ENCODE results near the gene PTTG1IP. TPM values are rescaled to one million over a fixed set of nuclear protein-coding genes. Genes with fewer than 3 reads are reported as not detected.

Gene PTTG1IP
- total and polyA plus RNA-seq, 10 of the 15 experiments (the other 5 are each of a cell fraction or from before 2014, with no cell fraction given), result 2.4 to 56.4 (median 44.4) TPM

GRCh38 chr21:44849616-44850130, 23.8 kb downstream of the PTTG1IP start:
- Histone ChIP-seq H3K36me3 (ENCODE audit: control insufficient read depth in 2 of 2, insufficient read depth in 2 of 2, low read length in 1 of 2) (peaks cover 0 to 23% of the 10 kb centered on the region in 2 experiments; a peak in 2 of 4 replicates), H3K4me1 (ENCODE audit: control insufficient read depth, insufficient read depth, low read length) (no peaks in the 10 kb centered on the region; the same call in 1 of the 2 replicates), H3K27me3 (replicated peaks in 1 of 2; ENCODE audit: control insufficient read depth in 2 of 2, insufficient read depth in 2 of 2, low read length in 1 of 2) (no peaks in the 10 kb centered on the region; a peak in 1 of 4 replicates), H3K9me3 (replicated peaks; ENCODE audit: control insufficient read depth, insufficient read depth, low read length) (no peaks in the 10 kb centered on the region), H4K20me1 (ENCODE audit: control insufficient read depth, insufficient read depth) (no peaks in the 10 kb centered on the region), H3K4me3 (no peak overlapping the region), H3K79me2 (ENCODE audit: control insufficient read depth, insufficient read depth, low read length) (no peaks in the 10 kb centered on the region), H3K4me2 (ENCODE audit: control insufficient read depth, insufficient read depth) (no peak overlapping the region), H3K27ac (ENCODE audit: control insufficient read depth, insufficient read depth) (no peak overlapping the region), H3K9ac (ENCODE audit: control insufficient read depth, insufficient read depth, low read length) (no peak overlapping the region), H2AFZ (ENCODE audit: control insufficient read depth, low read depth, low read length) (no peak overlapping the region)
- in situ Hi-C loops (cut with MboI), result no loop called here
- ATAC-seq, result no peak
- DNase-seq (ENCODE audit: low read depth, low spot score), result no peak
- 96% methylated on average over 12 of the region's 12 CpGs for WGBS (ENCODE audit: insufficient coverage, insufficient replicate concordance, low lambda C conversion rate, missing lambda C conversion rate)
- ChIA-PET RAD21 (ENCODE audit: unreplicated experiment) (no interaction called here), SMC1A (ENCODE audit: uncharacterized antibody, unreplicated experiment) (no interaction called here), CTCF (no interaction called here), POLR2A (no interaction called here)
- intact Hi-C loops (cut with micrococcal nuclease; ENCODE audit: unreplicated experiment), result no loop called here
- no peak for TF ChIP-seq PBX3 (IDR thresholded peaks at IDR 0.05; ENCODE audit: insufficient replicate concordance, low read depth, low read length)
- TF ChIP-seq BHLHE40 (IDR thresholded peaks at IDR 0.05; ENCODE audit: borderline replicate concordance in 1 of 2, low read depth in 2 of 2, low read length in 1 of 2), result no peak
- TF ChIP-seq ZZZ3 (IDR thresholded peaks at IDR 0.05; ENCODE audit: control insufficient read depth, insufficient read length, low read depth), result no peak
- no peak for TF ChIP-seq NBN (IDR thresholded peaks at IDR 0.05)
- TF ChIP-seq CREM (IDR thresholded peaks at IDR 0.05; ENCODE audit: low read depth), result no peak
- no peak for TF ChIP-seq ESRRA (IDR thresholded peaks at IDR 0.05; ENCODE audit: low read length)
- no peak for TF ChIP-seq SMAD5 (IDR thresholded peaks at IDR 0.05; ENCODE audit: low read depth)
- TF ChIP-seq FOS (IDR thresholded peaks at IDR 0.05; ENCODE audit: borderline replicate concordance, extremely low read depth, insufficient read length), result no peak
- BruUV-seq (replicated peaks), result TSS peak; percentile 59
- no peak for FAIRE-seq
